GM19328 (cell line): ENCODE measurements around the gene UVSSA.
A peak's percentile ranks its signal among the peaks of the same experiment; 100 is the strongest.
"Not testable (repeated sequence)": the region's sequence is repeated elsewhere in the genome, so short reads cannot be mapped to it uniquely, and the experiment has no call there.

Experiments
- ATAC-seq: cut with Tn5 transposase; IDR thresholded peaks from one replicate; pipeline ENCODE4 v1.9.1; 2021; ENCODE audit warnings: mild to moderate bottlenecking, moderate library complexity; ENCODE audit not compliant: unreplicated experiment

Gene UVSSA

GRCh38 chr4:1330761-1331590 is 16.0 kb upstream of the UVSSA start:
- ATAC-seq: no peak

- no peak for ATAC-seq
These were observed 15.2 kb upstream of the UVSSA start for GRCh38 chr4:1331591-1332353.

- ATAC-seq: no peak
These were observed 14.3 kb upstream of the UVSSA start for GRCh38 chr4:1332686-1333085.

DNA sequence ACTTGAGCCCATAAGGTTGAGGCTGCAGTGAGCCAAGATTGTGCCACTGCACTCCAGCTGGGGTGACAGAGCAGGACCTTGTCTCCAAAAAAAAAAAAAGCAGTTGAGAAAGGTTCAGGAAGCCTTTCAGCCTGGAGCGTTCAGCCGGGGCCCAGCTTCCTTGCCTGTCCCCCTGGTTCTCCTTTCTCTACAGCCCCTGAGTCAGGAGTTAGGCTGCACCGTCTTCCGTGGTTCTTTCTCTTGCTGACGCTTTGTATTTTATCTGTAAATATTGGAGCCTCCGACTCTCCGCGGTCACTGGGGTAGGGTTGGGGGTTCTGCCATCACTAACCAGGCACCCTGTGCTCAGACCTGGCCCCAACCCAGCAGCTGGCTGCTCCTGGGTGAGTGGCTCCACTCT is 13.8 kb upstream of the UVSSA start:
- no peak for ATAC-seq

DNA sequence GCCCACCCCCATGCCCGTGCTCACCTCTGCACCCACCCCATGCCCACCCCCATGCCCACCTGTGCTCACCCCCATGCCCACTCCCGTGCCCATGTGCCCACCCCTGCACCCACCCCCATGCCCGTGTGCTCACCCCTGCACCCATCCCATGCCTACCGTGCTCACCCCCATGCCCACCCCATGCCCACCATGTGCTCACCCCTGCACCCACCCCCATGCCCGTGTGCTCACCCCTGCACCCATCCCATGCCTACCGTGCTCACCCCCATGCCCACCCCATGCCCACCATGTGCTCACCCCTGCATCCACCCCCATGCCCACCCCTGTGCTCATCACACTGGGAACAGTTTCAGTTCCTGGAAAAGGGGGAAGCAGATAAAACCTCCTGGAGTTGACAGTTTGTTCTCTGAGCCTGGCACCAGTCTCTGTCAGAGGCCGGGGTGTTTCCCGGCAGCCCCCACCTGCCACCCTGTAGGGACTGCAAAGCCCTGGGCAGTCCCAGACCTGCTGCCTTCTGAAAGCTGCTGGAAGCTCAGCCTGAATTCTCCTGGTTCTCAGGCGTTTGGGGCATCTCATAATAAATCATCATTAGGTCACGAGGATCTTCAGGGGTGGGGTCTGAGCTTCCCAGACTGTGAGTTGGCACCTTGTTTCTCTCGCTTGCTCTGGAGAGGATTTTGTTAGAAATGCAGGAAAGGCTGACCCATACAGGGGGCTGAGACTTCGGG is 13.0 kb upstream of the UVSSA start:
- ATAC-seq: not testable (repeated sequence)

- no peak for ATAC-seq
These were observed 12.5 kb upstream of the UVSSA start for GRCh38 chr4:1334579-1334895.

GRCh38 chr4:1335193-1335883 is 11.7 kb upstream of the UVSSA start:
- not testable (repeated sequence) for ATAC-seq

DNA sequence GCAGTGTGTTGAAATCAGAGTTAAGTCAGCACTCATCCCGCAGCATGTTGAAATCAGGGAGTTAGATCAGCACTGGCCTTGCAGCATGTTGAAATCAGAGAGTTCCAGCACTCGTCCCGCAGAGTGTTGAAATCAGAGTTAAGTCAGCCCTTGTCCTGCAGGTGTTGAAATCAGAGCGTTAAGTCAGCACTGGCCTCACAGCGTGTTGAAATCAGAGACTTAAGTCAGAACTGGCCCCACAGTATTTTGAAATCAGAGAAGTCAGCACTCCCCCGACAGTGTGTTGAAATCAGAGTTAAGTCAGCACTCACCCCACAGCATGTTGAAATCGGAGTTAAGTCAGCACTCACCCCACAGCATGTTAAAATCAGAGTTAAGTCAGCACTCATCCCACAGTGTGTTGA is 10.9 kb upstream of the UVSSA start:
- ATAC-seq: no peak

DNA sequence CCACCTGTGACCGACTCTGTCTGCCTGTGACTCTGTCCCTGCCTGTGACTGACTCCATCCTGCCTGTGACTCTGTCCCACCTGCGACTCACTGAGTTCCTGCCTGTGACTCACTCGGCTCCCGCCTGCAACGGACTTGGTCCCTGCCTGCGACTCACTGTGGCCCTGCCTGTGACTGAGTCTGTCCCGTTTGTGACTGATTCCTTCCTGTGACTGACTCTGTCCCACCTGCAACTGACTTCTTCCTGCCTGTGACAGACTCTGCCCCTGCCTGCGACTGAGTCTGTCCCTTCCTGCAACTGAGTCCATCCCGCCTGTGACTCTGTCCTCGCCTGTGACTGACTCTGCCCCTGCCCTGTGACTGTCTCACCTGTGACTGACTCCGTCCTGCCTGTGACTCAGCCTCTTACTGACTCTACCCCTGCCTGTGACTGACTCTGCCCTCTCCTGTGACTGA is 9.6 kb upstream of the UVSSA start:
- no peak for ATAC-seq

- no peak for ATAC-seq
These were observed 8.9 kb upstream of the UVSSA start for GRCh38 chr4:1337951-1338751.

DNA sequence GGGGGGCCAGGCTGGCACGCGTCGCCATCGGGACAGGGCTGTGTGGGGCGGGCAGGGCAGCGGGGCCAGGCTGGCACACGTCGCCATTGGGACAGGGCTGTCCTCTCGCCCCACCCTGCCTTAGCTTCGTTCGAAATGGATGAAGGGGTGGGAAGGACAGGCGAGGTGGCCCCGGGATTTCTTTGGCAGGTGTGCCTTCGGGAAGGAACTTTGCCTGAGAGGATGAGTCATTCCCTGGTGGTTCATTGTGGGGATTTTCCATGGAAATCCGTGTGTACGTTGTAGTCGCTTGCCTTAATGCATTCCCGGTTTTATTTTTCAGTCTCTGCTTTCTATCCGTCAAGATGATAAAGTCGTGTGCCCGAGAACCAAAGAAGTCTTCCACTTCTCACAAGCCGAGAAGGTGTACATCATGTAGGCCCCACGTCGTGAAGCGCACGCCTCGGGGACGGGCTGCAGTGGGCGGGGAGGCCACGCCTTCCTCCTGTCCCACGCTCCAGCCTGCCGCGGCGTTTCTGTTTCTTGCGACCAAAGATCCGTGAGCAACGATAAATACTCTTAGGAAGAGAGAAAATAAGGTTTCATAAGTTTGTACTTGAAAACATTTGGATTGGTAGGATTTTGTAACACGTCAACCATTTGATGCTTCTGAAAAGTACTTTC is 8.1 kb upstream of the UVSSA start:
- ATAC-seq: no peak

DNA sequence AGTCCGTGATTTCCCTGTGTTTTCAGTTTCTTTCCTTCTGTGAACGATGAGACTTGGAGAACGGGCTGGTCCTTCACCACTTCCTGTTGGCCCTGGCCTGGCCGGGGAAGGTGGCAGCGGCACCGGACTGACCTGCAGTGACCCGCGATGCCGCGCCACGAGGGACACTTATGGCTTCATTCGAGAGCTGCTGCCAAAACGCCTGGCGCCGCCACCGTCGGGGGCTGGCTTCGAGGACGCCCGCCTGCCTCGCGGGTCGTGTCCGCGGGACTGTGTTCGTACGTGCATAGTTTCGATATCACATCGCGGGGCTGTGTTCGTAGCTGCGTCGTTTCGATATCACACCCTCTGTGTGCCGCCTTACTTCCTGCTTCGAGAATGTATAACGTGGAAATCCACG is 7.5 kb upstream of the UVSSA start:
- ATAC-seq: no peak

- no peak for ATAC-seq
These were observed 6.7 kb upstream of the UVSSA start for GRCh38 chr4:1340181-1340747.

DNA sequence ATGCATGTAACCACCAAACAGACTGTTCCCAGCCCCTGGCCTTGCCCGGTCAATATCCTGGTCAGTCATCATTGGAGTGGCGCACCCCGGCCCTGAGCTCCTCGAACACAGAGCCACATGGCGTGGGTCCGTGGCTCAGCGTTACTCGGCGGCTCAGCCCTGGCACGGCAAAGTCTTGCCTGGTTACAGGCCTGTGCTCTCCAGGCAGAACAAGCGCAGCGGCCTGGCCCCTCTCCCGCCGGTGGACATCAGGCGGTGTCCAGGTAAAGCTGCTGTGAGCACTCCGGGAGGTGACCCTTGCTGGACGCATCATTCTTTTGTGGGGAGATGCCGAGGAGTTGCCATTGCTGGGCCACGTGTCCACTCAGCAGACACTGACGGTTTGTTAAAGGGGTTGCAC is 6.1 kb upstream of the UVSSA start:
- no peak for ATAC-seq

DNA sequence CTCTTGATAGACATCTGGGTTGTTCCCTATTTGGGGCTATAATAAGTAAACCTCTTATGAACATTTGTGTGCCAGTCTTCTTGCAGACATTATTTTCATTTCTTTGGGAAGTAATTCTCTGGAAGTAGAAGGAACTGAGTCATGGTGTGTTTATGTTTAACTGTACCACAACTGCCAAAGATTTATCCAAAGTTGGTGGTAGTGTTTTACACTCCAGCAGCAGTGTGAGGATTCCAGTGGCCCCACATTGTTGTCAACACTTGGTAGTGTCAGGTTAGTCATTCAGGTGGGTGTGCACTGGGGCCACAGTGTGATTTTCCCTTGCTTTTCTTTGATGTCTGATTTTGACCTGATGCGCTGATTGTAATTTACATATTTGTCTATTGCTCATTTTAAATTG is 5.0 kb upstream of the UVSSA start:
- ATAC-seq: no peak

DNA sequence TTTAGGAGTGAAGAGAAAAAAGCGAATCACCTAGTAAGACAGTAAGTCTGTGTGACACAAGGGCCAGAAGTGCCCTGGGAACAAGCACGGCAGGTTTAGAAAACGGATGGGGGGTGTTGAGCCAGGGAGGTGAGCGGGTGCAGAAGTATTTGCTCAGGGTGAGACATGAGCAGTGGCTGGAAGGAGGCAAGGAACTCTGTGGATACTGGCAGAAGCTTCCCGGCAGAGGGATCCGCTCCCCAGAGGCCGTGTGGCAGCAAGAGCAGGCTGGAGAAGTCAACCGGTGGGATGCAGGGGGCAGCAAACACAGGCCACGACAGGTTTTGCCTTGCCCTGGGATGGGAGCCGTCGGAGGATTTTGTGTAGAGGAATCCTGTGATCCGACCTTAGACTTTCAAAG is 2.3 kb upstream of the UVSSA start:
- no peak for ATAC-seq

- peak; percentile 19 for ATAC-seq
These were observed 866 bp upstream of the UVSSA start for GRCh38 chr4:1345903-1346780.

GRCh38 chr4:1347410-1347864 is 429 bp downstream of the UVSSA start:
- peak; percentile 24 for ATAC-seq
